ENCODE data around the gene MSH5. TPM values are rescaled to one million over a fixed set of nuclear protein-coding genes. Genes with fewer than 3 reads are reported as not detected.
A peak's percentile ranks its signal among the peaks of the same experiment; 100 is the strongest.
"Not testable (repeated sequence)": the region's sequence is repeated elsewhere in the genome, so short reads cannot be mapped to it uniquely, and the experiment has no call there.

MSH5 gene
- total RNA-seq, 2 experiments from 2014 or later = 92.1 to 126 TPM

GRCh38 chr6:31702405-31702818, 37.4 kb upstream of the MSH5 start:
- ATAC-seq (peak; percentile 45), DNase-seq (peak; percentile 68)
- Mint-ChIP-seq H3K9me3 (ENCODE audit: low read depth) (no peaks in the 10 kb centered on the region), H3K27ac (peak overlapping the region; percentile 97), H3K4me3 (peak overlapping the region; percentile 99), H3K36me3 (ENCODE audit: low read depth) (peaks cover 13% of the 10 kb centered on the region), H3K27me3 (no peaks in the 10 kb centered on the region), H3K4me1 (peaks cover 30% of the 10 kb centered on the region)
- ChIA-PET CTCF (interaction anchor here (0.6 to 1.4 kb wide), 7 partner anchors 38 to 187 kb away, joined by 3 to 4 read pairs (median 3); partner anchors contain the start of genes GPANK1, HSPA1B and NEU1), POLR2A (interaction anchor here (0.5 to 1.3 kb wide), 2 partner anchors 18 to 37 kb away, joined by 3 to 5 read pairs; partner anchors contain the start of gene GPANK1)
- intact Hi-C loops (cut with DNase I, micrococcal nuclease) = loop anchor here (2.0 kb wide), 4 partner anchors 36 to 124 kb away; partner anchors contain the start of genes BAG6 (in 1 of the 2), GPANK1 (in 1 of the 2) and HSPA1B (in 1 of the 2)

GRCh38 chr6:31702819-31703716, 36.7 kb upstream of the MSH5 start, which contains the start of gene ABHD16A:
TSS of gene ABHD16A (minus strand) at chr6:31703324. CDS start at chr6:31703281, 43 bp downstream.
- ATAC-seq (peak; percentile 91), DNase-seq (peak; percentile 99)
- CTCF ChIA-PET = interaction anchor here (0.6 to 1.4 kb wide), 13 partner anchors 9 to 229 kb away, joined by 3 to 4 read pairs (median 3); partner anchors contain the start of genes DDAH2, GPANK1, HSPA1A and HSPA1B
- peaks cover 8% of the 10 kb centered on the region for H3K36me3 Mint-ChIP-seq (ENCODE audit: low read depth)
- no peaks in the 10 kb centered on the region for H3K9me3 Mint-ChIP-seq (ENCODE audit: low read depth)
- peak within 1 kb of the TSS; percentile 99 for H3K4me3 Mint-ChIP-seq
- intact Hi-C loops (cut with DNase I, micrococcal nuclease) = loop anchor here (1.0 to 2.0 kb wide), 16 partner anchors 22 to 269 kb away; partner anchors contain the start of genes BAG6 (in 2 of the 2), CLIC1 (in 1 of the 2), DDAH2 (in 1 of the 2) and DXO (in 1 of the 2)
- POLR2A ChIA-PET = interaction anchor here (0.6 to 1.3 kb wide), 6 partner anchors 33 to 104 kb away, joined by 3 to 6 read pairs (median 4); partner anchors contain the start of genes CLIC1, GPANK1 and LSM2
- no peaks in the 10 kb centered on the region for H3K27me3 Mint-ChIP-seq
- peak within 1 kb of the TSS; percentile 97 for H3K27ac Mint-ChIP-seq
- peaks cover 23% of the 10 kb centered on the region for H3K4me1 Mint-ChIP-seq

- H3K27me3 Mint-ChIP-seq = no peaks in the 10 kb centered on the region
- H3K9me3 Mint-ChIP-seq (ENCODE audit: low read depth) = no peaks in the 10 kb centered on the region
- H3K4me3 Mint-ChIP-seq = no peak overlapping the region
- ChIA-PET CTCF (interaction anchor here (0.9 to 1.1 kb wide), 2 partner anchors 9 to 64 kb away, joined by 3 to 4 read pairs; no protein-coding TSS in a partner anchor), POLR2A (no interaction called here)
- DNase-seq (no peak), ATAC-seq (no peak)
- H3K27ac Mint-ChIP-seq = no peak overlapping the region
- peaks cover 4% of the 10 kb centered on the region for H3K36me3 Mint-ChIP-seq (ENCODE audit: low read depth)
- peaks cover 21% of the 10 kb centered on the region for H3K4me1 Mint-ChIP-seq
- intact Hi-C loops (cut with DNase I, micrococcal nuclease) = no loop called here
These were observed 33.9 kb upstream of the MSH5 start for GRCh38 chr6:31705931-31706330.

- no peak for ATAC-seq
- CTCF ChIA-PET = interaction anchor here (0.7 to 1.1 kb wide), 3 partner anchors 8 to 123 kb away, joined by 3 to 4 read pairs (median 4); no protein-coding TSS in a partner anchor
- no peak within 1 kb of the TSS for H3K4me3 Mint-ChIP-seq
- H3K36me3 Mint-ChIP-seq (ENCODE audit: low read depth) = peaks cover 4% of the 10 kb centered on the region
- intact Hi-C loops (cut with DNase I, micrococcal nuclease) = no loop called here
- H3K9me3 Mint-ChIP-seq (ENCODE audit: low read depth) = no peaks in the 10 kb centered on the region
- DNase-seq = no peak
- H3K4me1 Mint-ChIP-seq = peaks cover 16% of the 10 kb centered on the region
- no peaks in the 10 kb centered on the region for H3K27me3 Mint-ChIP-seq
- no peak within 1 kb of the TSS for H3K27ac Mint-ChIP-seq
- POLR2A ChIA-PET = no interaction called here
These were observed 33.2 kb upstream of the MSH5 start, which contains the start of gene LY6G6F for GRCh38 chr6:31706599-31706998. TSS of gene LY6G6F (plus strand) at chr6:31706866. CDS start at chr6:31706907, 41 bp downstream.

GRCh38 chr6:31707701-31708100, 32.1 kb upstream of the MSH5 start:
- DNase-seq = no peak
- H3K9me3 Mint-ChIP-seq (ENCODE audit: low read depth) = no peaks in the 10 kb centered on the region
- ChIA-PET CTCF (interaction anchor here (0.7 kb wide), 1 partner anchor 114 kb away, joined by 5 read pairs; no protein-coding TSS in a partner anchor), POLR2A (no interaction called here)
- ATAC-seq = no peak
- H3K4me3 Mint-ChIP-seq = no peak overlapping the region
- H3K27me3 Mint-ChIP-seq = no peaks in the 10 kb centered on the region
- no peak overlapping the region for H3K27ac Mint-ChIP-seq
- peaks cover 1% of the 10 kb centered on the region for H3K36me3 Mint-ChIP-seq (ENCODE audit: low read depth)
- peaks cover 11% of the 10 kb centered on the region for H3K4me1 Mint-ChIP-seq
- intact Hi-C loops (cut with DNase I, micrococcal nuclease) = no loop called here

- ATAC-seq = no peak
- Mint-ChIP-seq H3K4me3 (no peak overlapping the region), H3K27me3 (no peaks in the 10 kb centered on the region), H3K9me3 (ENCODE audit: low read depth) (no peaks in the 10 kb centered on the region), H3K27ac (no peak overlapping the region), H3K36me3 (ENCODE audit: low read depth) (no peaks in the 10 kb centered on the region), H3K4me1 (peaks cover 11% of the 10 kb centered on the region)
- no peak for DNase-seq
- POLR2A ChIA-PET = no interaction called here
- intact Hi-C loops (cut with DNase I, micrococcal nuclease) = no loop called here
- CTCF ChIA-PET = no interaction called here
These were observed 31.6 kb upstream of the MSH5 start for GRCh38 chr6:31708224-31708623.

- POLR2A ChIA-PET = not testable (repeated sequence)
These were observed 30.6 kb upstream of the MSH5 start for GRCh38 chr6:31709157-31709556.

GRCh38 chr6:31710523-31711219, 29.1 kb upstream of the MSH5 start:
- Mint-ChIP-seq H3K36me3 (ENCODE audit: low read depth) (no peaks in the 10 kb centered on the region), H3K4me3 (no peak overlapping the region), H3K9me3 (ENCODE audit: low read depth) (no peaks in the 10 kb centered on the region), H3K27ac (no peak overlapping the region), H3K4me1 (peaks cover 8% of the 10 kb centered on the region), H3K27me3 (no peaks in the 10 kb centered on the region)
- ChIA-PET POLR2A (interaction anchor here (0.6 kb wide), 2 partner anchors 28 to 446 kb away, joined by 3 read pairs; no protein-coding TSS in a partner anchor), CTCF (interaction anchor here (0.6 to 1.3 kb wide), 5 partner anchors 11 to 140 kb away, joined by 3 to 4 read pairs (median 3); partner anchors contain the start of gene LY6G6C)
- DNase-seq = no peak
- no peak for ATAC-seq
- intact Hi-C loops (cut with DNase I, micrococcal nuclease) = no loop called here

More at GRCh38 chr6:31709157-31709556, 30.6 kb upstream of the MSH5 start:
- H3K9me3 Mint-ChIP-seq (ENCODE audit: low read depth); H3K27ac Mint-ChIP-seq; H3K4me1 Mint-ChIP-seq; DNase-seq; H3K27me3 Mint-ChIP-seq; H3K36me3 Mint-ChIP-seq (ENCODE audit: low read depth); CTCF ChIA-PET; H3K4me3 Mint-ChIP-seq; intact Hi-C loops (cut with DNase I, micrococcal nuclease); ATAC-seq: not testable (repeated sequence)

- POLR2A ChIA-PET = interaction anchor here (0.6 kb wide), 2 partner anchors 27 to 446 kb away, joined by 3 read pairs; no protein-coding TSS in a partner anchor
These were observed 28.6 kb upstream of the MSH5 start for GRCh38 chr6:31711233-31711632.

GRCh38 chr6:31712296-31712695, 27.5 kb upstream of the MSH5 start:
- Mint-ChIP-seq H3K36me3 (ENCODE audit: low read depth) (no peaks in the 10 kb centered on the region), H3K27ac (no peak overlapping the region), H3K27me3 (no peaks in the 10 kb centered on the region), H3K9me3 (ENCODE audit: low read depth) (no peaks in the 10 kb centered on the region), H3K4me3 (no peak overlapping the region), H3K4me1 (peaks cover 8% of the 10 kb centered on the region)
- DNase-seq = peak; percentile 36
- ChIA-PET CTCF (interaction anchor here (0.6 kb wide), 2 partner anchors 162 to 220 kb away, joined by 3 read pairs; no protein-coding TSS in a partner anchor), POLR2A (no interaction called here)
- ATAC-seq = peak; percentile 53
- intact Hi-C loops (cut with DNase I, micrococcal nuclease) = no loop called here

More at GRCh38 chr6:31711233-31711632, 28.6 kb upstream of the MSH5 start:
- DNase-seq = no peak
- H3K36me3 Mint-ChIP-seq (ENCODE audit: low read depth) = no peaks in the 10 kb centered on the region
- no peak overlapping the region for H3K4me3 Mint-ChIP-seq
- intact Hi-C loops (cut with DNase I, micrococcal nuclease) = no loop called here
- no peaks in the 10 kb centered on the region for H3K27me3 Mint-ChIP-seq
- ATAC-seq = no peak
- CTCF ChIA-PET = interaction anchor here (0.6 to 1.3 kb wide), 6 partner anchors 8 to 141 kb away, joined by 3 to 4 read pairs (median 3); partner anchors contain the start of genes ABHD16A and LY6G6C
- no peak overlapping the region for H3K27ac Mint-ChIP-seq
- H3K9me3 Mint-ChIP-seq (ENCODE audit: low read depth) = no peaks in the 10 kb centered on the region
- peaks cover 8% of the 10 kb centered on the region for H3K4me1 Mint-ChIP-seq
